HCT116 (cell line): Measurements from ENCODE around the gene HAPSTR1.

Experiments used
- CBX3 ChIP-seq: IDR thresholded peaks from 2 replicates; pipeline ENCODE4 v1.6.1; 2012; ENCODE audit warnings: low read depth
- EZH2phosphoT487 ChIP-seq: fragments of 200-600 bp; IDR thresholded peaks from 2 replicates; pipeline ENCODE4 v1.6.1; 2018; ENCODE audit warnings: antibody characterized with exemption, borderline replicate concordance
- POLR2AphosphoS5 ChIP-seq: IDR thresholded peaks from 2 replicates; pipeline ENCODE4 v1.6.1; 2011; ENCODE audit warnings: mild to moderate bottlenecking, low read depth, low read length, moderate library complexity
- SP1 ChIP-seq: IDR thresholded peaks from 2 replicates; pipeline ENCODE4 v1.6.1; 2012; ENCODE audit warnings: low read depth
- TF ChIP-seq, protein P1 (sequence below), 3 experiments: fragments of 200-600 bp in 1 of 3; sonication (generic) in 1 of 3; IDR thresholded peaks in 2 of 3; conservative IDR thresholded peaks in 1 of 3; 2 replicates each; pipeline ENCODE4 v1.5.1; 2012 to 2017; ENCODE audit warnings: low read depth in 2 of 3, low read length in 2 of 3, antibody characterized with exemption in 1 of 3, borderline replicate concordance in 1 of 3, control low read depth in 1 of 3, mild to moderate bottlenecking in 1 of 3, mixed read lengths in 1 of 3, mixed run types in 1 of 3, moderate library complexity in 1 of 3; ENCODE audit not compliant: insufficient read depth in 1 of 3
- TF ChIP-seq, protein P2 (sequence below): IDR thresholded peaks from 2 replicates; pipeline ENCODE4 v1.6.1; 2012; ENCODE audit warnings: low read depth

DNA sequence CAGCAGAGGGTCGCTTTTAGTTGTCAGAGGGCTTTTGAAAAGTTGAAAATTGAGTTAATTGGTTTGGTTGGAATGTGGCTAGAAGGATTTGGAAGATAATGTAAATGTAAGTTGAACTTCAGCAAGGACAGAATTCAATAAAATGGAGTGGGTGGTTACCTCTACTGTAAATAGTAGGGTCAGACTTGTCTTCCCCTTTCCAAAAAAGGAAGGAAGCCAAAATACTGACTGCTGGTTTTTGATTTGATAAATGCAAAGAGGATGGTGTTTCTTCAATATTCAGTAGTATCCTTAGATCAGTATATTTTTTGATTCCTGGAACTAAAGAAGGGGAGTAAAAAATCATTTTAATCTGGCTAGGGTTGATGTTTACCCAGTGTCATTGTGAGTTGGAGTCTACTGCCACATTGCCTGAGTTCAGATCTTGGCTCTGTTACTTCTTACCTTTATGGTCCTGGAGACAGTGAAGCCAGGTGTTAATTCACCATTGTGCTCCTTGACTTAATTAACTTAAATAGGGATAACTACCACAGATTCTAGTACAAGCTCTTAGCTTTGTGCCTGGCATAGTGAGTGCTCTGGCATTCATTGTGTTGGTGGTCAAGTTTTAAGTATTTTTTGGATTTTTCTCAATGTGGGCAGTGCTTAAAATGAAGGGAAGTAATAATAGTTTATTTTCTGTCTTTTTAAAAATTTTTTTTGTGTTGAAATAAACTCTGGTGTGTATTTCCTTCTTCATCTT, 4.4 kb downstream of the HAPSTR1 start:
- TF ChIP-seq, protein P1, sequence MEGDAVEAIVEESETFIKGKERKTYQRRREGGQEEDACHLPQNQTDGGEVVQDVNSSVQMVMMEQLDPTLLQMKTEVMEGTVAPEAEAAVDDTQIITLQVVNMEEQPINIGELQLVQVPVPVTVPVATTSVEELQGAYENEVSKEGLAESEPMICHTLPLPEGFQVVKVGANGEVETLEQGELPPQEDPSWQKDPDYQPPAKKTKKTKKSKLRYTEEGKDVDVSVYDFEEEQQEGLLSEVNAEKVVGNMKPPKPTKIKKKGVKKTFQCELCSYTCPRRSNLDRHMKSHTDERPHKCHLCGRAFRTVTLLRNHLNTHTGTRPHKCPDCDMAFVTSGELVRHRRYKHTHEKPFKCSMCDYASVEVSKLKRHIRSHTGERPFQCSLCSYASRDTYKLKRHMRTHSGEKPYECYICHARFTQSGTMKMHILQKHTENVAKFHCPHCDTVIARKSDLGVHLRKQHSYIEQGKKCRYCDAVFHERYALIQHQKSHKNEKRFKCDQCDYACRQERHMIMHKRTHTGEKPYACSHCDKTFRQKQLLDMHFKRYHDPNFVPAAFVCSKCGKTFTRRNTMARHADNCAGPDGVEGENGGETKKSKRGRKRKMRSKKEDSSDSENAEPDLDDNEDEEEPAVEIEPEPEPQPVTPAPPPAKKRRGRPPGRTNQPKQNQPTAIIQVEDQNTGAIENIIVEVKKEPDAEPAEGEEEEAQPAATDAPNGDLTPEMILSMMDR (IDR thresholded peaks at IDR 0.05 in 2 of 3, conservative IDR thresholded peaks at IDR 0.05 in 1 of 3; ENCODE audit: borderline replicate concordance in 1 of 3, insufficient read depth in 1 of 3, low read depth in 2 of 3, low read length in 2 of 3) = no peak
- TF ChIP-seq SP1 = no peak
- no peak for TF ChIP-seq POLR2AphosphoS5
- TF ChIP-seq EZH2phosphoT487 = no peak
- TF ChIP-seq CBX3 = no peak
- TF ChIP-seq, protein P2, sequence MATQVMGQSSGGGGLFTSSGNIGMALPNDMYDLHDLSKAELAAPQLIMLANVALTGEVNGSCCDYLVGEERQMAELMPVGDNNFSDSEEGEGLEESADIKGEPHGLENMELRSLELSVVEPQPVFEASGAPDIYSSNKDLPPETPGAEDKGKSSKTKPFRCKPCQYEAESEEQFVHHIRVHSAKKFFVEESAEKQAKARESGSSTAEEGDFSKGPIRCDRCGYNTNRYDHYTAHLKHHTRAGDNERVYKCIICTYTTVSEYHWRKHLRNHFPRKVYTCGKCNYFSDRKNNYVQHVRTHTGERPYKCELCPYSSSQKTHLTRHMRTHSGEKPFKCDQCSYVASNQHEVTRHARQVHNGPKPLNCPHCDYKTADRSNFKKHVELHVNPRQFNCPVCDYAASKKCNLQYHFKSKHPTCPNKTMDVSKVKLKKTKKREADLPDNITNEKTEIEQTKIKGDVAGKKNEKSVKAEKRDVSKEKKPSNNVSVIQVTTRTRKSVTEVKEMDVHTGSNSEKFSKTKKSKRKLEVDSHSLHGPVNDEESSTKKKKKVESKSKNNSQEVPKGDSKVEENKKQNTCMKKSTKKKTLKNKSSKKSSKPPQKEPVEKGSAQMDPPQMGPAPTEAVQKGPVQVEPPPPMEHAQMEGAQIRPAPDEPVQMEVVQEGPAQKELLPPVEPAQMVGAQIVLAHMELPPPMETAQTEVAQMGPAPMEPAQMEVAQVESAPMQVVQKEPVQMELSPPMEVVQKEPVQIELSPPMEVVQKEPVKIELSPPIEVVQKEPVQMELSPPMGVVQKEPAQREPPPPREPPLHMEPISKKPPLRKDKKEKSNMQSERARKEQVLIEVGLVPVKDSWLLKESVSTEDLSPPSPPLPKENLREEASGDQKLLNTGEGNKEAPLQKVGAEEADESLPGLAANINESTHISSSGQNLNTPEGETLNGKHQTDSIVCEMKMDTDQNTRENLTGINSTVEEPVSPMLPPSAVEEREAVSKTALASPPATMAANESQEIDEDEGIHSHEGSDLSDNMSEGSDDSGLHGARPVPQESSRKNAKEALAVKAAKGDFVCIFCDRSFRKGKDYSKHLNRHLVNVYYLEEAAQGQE = no peak
